Activated T-cell treated with anti-CD3 and anti-CD28 coated beads, Interleukin-2, amount 50 U/mL, for 72 hours (primary cell): ENCODE measurements around the gene EPHA7. TPM values are rescaled to one million over a fixed set of nuclear protein-coding genes. Genes with fewer than 3 reads are reported as not detected.

ENCODE experiments used
- ATAC-seq, 2 donors: fragments of 150-1000 bp; cut with Tn5 transposase; replicated peaks in 1 of 2; 2 replicates each; pipeline ENCODE4 v1.10.0; 2021; ENCODE audit warnings: moderate library complexity in 2 of 2, mild to moderate bottlenecking in 1 of 2
- DNase-seq, 2 donors: peaks; one replicate each; pipeline ENCODE4 v3.0.0; 2021 to 2022; ENCODE audit warnings: mixed read lengths in 1 of 2
- H3K27ac Mint-ChIP-seq: one replicate; pipeline ENCODE4 v1.8.0; 2022; ENCODE audit warnings: mild to moderate bottlenecking, moderate library complexity, mixed read lengths
- H3K27me3 Mint-ChIP-seq: one replicate; pipeline ENCODE4 v1.8.0; 2022; ENCODE audit warnings: low read depth, mixed read lengths
- H3K36me3 Mint-ChIP-seq, 2 donors: one replicate each; pipeline ENCODE4 v1.8.0; 2022; ENCODE audit warnings: mixed read lengths in 2 of 2, mild to moderate bottlenecking in 1 of 2; ENCODE audit not compliant: insufficient read depth in 2 of 2
- H3K4me1 Mint-ChIP-seq: one replicate; pipeline ENCODE4 v1.8.0; 2022; ENCODE audit warnings: low read depth, mixed read lengths
- H3K4me3 Mint-ChIP-seq, 2 donors: one replicate each; pipeline ENCODE4 v1.8.0; 2022; ENCODE audit warnings: mild to moderate bottlenecking in 2 of 2, mixed read lengths in 2 of 2, moderate library complexity in 2 of 2
- H3K9me3 Mint-ChIP-seq, 2 donors: one replicate each; pipeline ENCODE4 v1.8.0; 2022; ENCODE audit warnings: mixed read lengths in 2 of 2
- total RNA-seq, 2 donors: library from RNA; stranded (reverse); gene quantifications; one replicate each; pipeline ENCODE4 v1.2.3, GENCODE V29; 2022

EPHA7 gene
- total RNA-seq, 2 donors from 2014 or later: not detected

- Mint-ChIP-seq H3K4me1 (no peaks in the 10 kb centered on the region), H3K36me3 (no peaks in the 10 kb centered on the region), H3K4me3 (no peak overlapping the region), H3K27me3 (no peaks in the 10 kb centered on the region), H3K9me3 (peaks cover 2 to 6% of the 10 kb centered on the region in 2 donors), H3K27ac (no peak overlapping the region)
- no peak for DNase-seq
- no peak for ATAC-seq
Measured at GRCh38 chr6:93376026-93376540, 43.3 kb downstream of the EPHA7 start.

DNA sequence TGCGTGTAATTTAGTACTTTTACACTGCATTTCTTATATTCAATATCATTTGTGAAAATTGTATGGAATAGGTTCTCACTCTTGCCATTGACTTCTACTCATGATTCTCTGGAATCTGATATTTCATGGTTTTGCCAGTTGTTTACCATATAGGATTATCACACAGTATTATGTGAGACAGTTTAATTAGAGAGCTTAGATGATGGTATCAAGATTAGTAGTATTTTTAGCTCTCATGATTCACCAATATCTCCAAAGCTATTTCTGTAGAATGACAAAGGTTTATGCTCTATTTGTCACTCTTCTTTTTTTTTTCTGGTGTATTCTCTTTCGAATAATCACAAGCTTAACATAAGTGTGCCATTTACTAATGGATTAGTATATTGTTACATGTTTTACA, 45.9 kb downstream of the EPHA7 start:
- Mint-ChIP-seq H3K27me3 (no peaks in the 10 kb centered on the region), H3K36me3 (no peaks in the 10 kb centered on the region), H3K27ac (no peak overlapping the region), H3K4me3 (no peak overlapping the region), H3K4me1 (no peaks in the 10 kb centered on the region), H3K9me3 (peaks cover 2 to 6% of the 10 kb centered on the region in 2 donors)
- ATAC-seq (no peak), DNase-seq (no peak)

- Mint-ChIP-seq H3K4me1 (no peaks in the 10 kb centered on the region), H3K9me3 (no peaks in the 10 kb centered on the region), H3K27me3 (no peaks in the 10 kb centered on the region), H3K27ac (no peak overlapping the region), H3K36me3 (no peaks in the 10 kb centered on the region), H3K4me3 (no peak overlapping the region)
- no peak for DNase-seq
- no peak for ATAC-seq
Measured at GRCh38 chr6:93371756-93372155, 47.6 kb downstream of the EPHA7 start.

DNA sequence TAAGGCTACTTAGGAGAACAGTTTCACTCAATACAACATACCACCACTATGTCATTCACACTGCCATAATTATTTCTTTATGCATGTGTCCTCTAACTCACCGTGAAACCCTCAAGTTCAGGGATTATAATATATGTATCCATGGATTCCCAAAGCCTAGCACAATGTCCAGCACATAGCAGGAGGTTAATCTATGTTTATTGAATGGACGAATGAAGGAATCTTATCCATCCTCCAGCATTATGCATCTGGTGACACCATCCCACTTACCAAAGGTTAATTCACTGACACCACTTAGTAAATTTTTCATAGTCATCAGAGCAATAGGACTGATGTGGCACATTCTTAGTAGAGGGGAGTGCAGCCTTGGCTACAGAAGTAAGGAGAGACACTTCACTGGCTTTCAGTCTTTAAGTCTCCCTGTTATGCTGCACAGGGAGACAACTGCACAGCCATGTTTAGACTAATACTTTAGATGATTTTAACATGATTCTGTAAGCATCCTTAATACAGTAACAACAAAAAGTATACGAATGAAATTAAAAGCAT, 49.7 kb downstream of the EPHA7 start:
- Mint-ChIP-seq H3K4me1 (no peaks in the 10 kb centered on the region), H3K4me3 (no peak overlapping the region), H3K9me3 (no peaks in the 10 kb centered on the region), H3K27me3 (no peaks in the 10 kb centered on the region), H3K27ac (no peak overlapping the region), H3K36me3 (no peaks in the 10 kb centered on the region)
- ATAC-seq (no peak), DNase-seq (no peak)

DNA sequence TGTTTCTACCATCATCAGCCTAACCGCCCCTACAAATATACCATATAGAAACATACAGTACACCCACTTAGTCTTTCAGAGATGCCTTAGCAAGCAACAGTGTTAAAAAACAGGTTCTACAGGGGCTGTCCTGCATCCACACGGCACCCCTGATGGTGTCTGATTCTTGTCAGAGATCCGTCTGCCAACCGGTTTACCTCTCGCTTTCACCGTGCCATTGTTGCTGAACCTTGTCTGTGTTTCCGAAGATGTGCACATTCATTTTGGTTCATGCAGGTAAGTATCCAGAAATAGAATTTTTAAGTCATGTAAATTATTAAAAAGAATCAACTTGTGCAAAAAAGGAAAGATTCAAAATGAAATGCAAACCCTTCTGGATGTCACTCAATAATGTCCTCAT, 52.9 kb downstream of the EPHA7 start:
- ATAC-seq (no peak), DNase-seq (no peak)
- H3K9me3 Mint-ChIP-seq: no peaks in the 10 kb centered on the region
- H3K27ac Mint-ChIP-seq: no peak overlapping the region
- no peaks in the 10 kb centered on the region for H3K4me1 Mint-ChIP-seq
- H3K27me3 Mint-ChIP-seq: no peaks in the 10 kb centered on the region
- no peaks in the 10 kb centered on the region for H3K36me3 Mint-ChIP-seq
- no peak overlapping the region for H3K4me3 Mint-ChIP-seq

DNA sequence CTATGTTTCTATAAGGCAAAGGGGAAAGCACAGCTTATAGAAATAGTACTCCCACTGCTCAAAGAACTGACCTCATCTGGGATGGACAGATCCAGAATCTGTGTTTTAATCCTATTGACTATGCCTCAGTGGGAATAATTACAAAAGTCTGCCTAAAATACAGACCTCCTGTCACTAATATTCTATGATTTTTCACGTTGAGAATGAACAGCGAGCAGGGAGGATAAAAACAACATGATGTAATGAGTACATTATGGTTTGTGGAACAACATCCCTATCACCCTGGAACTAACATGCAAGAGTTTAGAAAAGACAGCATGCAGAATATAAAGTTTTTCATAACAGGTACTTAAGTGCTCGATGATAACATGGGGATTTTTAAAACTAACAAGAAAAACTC, 53.9 kb downstream of the EPHA7 start:
- H3K27me3 Mint-ChIP-seq: no peaks in the 10 kb centered on the region
- DNase-seq: no peak
- ATAC-seq: no peak
- no peaks in the 10 kb centered on the region for H3K4me1 Mint-ChIP-seq
- no peaks in the 10 kb centered on the region for H3K9me3 Mint-ChIP-seq
- no peaks in the 10 kb centered on the region for H3K36me3 Mint-ChIP-seq
- no peak overlapping the region for H3K4me3 Mint-ChIP-seq
- no peak overlapping the region for H3K27ac Mint-ChIP-seq

GRCh38 chr6:93358435-93358834, 60.9 kb downstream of the EPHA7 start:
- Mint-ChIP-seq H3K4me3 (no peak overlapping the region), H3K9me3 (peaks cover 0 to 2% of the 10 kb centered on the region in 2 donors), H3K4me1 (no peaks in the 10 kb centered on the region), H3K36me3 (no peaks in the 10 kb centered on the region), H3K27ac (no peak overlapping the region), H3K27me3 (no peaks in the 10 kb centered on the region)
- DNase-seq (no peak), ATAC-seq (no peak)

DNA sequence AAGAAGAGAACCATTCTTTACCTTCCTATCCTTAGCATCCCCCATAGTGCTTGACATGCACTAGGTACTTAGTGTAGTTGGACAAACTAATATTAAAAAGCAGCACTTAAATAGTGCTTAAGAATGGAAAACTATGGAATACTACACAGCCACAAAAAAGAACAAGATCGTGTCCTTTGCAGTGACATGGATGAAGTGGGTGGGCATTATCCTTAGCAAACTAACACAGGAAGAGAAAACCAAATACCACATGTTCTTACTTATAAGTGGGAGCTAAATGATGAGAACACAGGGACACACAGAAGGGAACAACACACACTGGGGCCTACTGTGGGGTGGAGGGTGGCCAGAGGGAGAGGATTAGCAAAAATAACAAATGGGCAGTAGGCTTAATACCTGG, 66.8 kb downstream of the EPHA7 start:
- no peaks in the 10 kb centered on the region for H3K9me3 Mint-ChIP-seq
- ATAC-seq: no peak
- no peaks in the 10 kb centered on the region for H3K4me1 Mint-ChIP-seq
- H3K27me3 Mint-ChIP-seq: no peaks in the 10 kb centered on the region
- no peak overlapping the region for H3K27ac Mint-ChIP-seq
- DNase-seq: no peak
- no peak overlapping the region for H3K4me3 Mint-ChIP-seq
- no peaks in the 10 kb centered on the region for H3K36me3 Mint-ChIP-seq

- Mint-ChIP-seq H3K9me3 (no peaks in the 10 kb centered on the region), H3K4me3 (no peak overlapping the region), H3K4me1 (no peaks in the 10 kb centered on the region), H3K27ac (no peak overlapping the region), H3K36me3 (no peaks in the 10 kb centered on the region), H3K27me3 (no peaks in the 10 kb centered on the region)
- DNase-seq (no peak), ATAC-seq (no peak)
Measured at GRCh38 chr6:93351222-93351621, 68.1 kb downstream of the EPHA7 start.

DNA sequence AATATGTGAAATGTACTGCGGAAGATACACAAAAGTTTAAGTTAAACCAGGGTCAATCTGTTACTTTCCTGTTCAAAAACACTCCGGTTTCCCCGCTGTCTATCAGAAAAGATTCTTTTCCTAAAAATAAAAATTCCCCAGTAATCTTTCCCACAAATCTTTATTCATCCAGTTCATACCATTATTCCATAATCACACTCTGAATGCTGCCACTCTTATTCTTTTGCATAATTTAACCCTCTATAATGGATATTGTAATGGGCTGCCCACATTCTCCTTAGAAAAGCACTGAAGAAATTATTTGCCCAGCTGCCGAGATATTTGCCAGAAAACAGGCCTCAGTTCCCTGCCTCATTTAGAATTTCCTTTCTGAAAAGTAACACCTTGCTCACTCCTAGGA, 68.6 kb downstream of the EPHA7 start:
- Mint-ChIP-seq H3K4me3 (no peak overlapping the region), H3K27me3 (no peaks in the 10 kb centered on the region), H3K27ac (no peak overlapping the region), H3K4me1 (no peaks in the 10 kb centered on the region), H3K9me3 (no peaks in the 10 kb centered on the region), H3K36me3 (no peaks in the 10 kb centered on the region)
- no peak for DNase-seq
- ATAC-seq: no peak

DNA sequence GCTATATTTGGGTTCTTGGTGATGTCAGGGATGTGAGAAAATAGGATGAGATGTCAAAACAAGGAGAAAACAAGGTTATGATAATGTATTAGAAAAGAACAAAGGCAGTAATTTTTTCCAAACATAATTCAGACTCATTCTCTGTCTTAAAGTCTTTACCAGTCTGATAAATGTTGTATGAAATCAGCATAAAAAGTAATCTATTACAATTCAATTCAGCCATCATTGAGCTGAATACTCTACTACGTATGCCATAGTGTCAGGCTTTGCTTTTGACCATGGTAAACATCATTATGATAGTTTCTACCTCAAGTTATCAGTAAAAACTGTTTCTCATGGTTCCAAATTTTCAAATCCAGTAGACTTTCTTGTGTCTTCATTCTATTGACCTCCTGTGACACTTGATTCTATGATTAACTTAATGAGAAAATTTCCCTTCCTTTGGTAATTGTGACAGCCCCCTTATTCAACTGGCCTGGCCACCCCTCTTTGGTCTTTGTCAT, 75.0 kb downstream of the EPHA7 start:
- H3K4me3 Mint-ChIP-seq: no peak overlapping the region

GRCh38 chr6:93343476-93343875, 75.9 kb downstream of the EPHA7 start:
- no peak overlapping the region for H3K4me3 Mint-ChIP-seq
- no peaks in the 10 kb centered on the region for H3K27me3 Mint-ChIP-seq
- H3K36me3 Mint-ChIP-seq: no peaks in the 10 kb centered on the region
- H3K9me3 Mint-ChIP-seq: peaks cover 0 to 2% of the 10 kb centered on the region in 2 donors
- no peak overlapping the region for H3K27ac Mint-ChIP-seq
- DNase-seq (no peak), ATAC-seq (no peak)
- H3K4me1 Mint-ChIP-seq: no peaks in the 10 kb centered on the region

More for the DNA sequence above, 75.0 kb downstream of the EPHA7 start:
- DNase-seq: no peak
- H3K27me3 Mint-ChIP-seq: no peaks in the 10 kb centered on the region
- no peaks in the 10 kb centered on the region for H3K4me1 Mint-ChIP-seq
- peaks cover 0 to 2% of the 10 kb centered on the region in 2 donors for H3K9me3 Mint-ChIP-seq
- ATAC-seq: no peak
- H3K27ac Mint-ChIP-seq: no peak overlapping the region
- H3K36me3 Mint-ChIP-seq: no peaks in the 10 kb centered on the region

GRCh38 chr6:93341900-93342613, 77.3 kb downstream of the EPHA7 start:
- Mint-ChIP-seq H3K36me3 (no peaks in the 10 kb centered on the region), H3K4me1 (no peaks in the 10 kb centered on the region), H3K27ac (no peak overlapping the region), H3K4me3 (no peak overlapping the region), H3K27me3 (no peaks in the 10 kb centered on the region), H3K9me3 (peaks cover 1 to 3% of the 10 kb centered on the region in 2 donors)
- DNase-seq (no peak), ATAC-seq (no peak)
